Endothelial cell of umbilical vein (primary cell): ENCODE data around the gene CATSPER3.

Experiments used
- EZH2 ChIP-seq: IDR thresholded peaks from 2 replicates; pipeline ENCODE4 v1.6.1; 2012; ENCODE audit warnings: borderline replicate concordance, low read depth, mild to moderate bottlenecking, moderate library complexity, low read length, inconsistent platforms; ENCODE audit not compliant: severe bottlenecking
- JUN ChIP-seq: IDR thresholded peaks from 2 replicates; pipeline ENCODE4 v1.6.1; 2011; ENCODE audit warnings: borderline replicate concordance, low read depth; ENCODE audit not compliant: insufficient read length, insufficient read depth
- MAX ChIP-seq: IDR thresholded peaks from 2 replicates; pipeline ENCODE4 v1.6.1; 2011; ENCODE audit not compliant: insufficient read depth, insufficient read length
- POLR2A ChIP-seq: IDR thresholded peaks from 2 replicates; pipeline ENCODE4 v1.6.1; 2012; ENCODE audit warnings: low read depth, mild to moderate bottlenecking, control low read depth, low read length
- POLR2AphosphoS5 ChIP-seq: IDR thresholded peaks from 2 replicates; pipeline ENCODE4 v1.6.1; 2012; ENCODE audit warnings: low read depth, mild to moderate bottlenecking, control low read depth, low read length, moderate library complexity; ENCODE audit not compliant: insufficient read depth
- TF ChIP-seq, protein P1 (sequence below), 2 donors: IDR thresholded peaks; 1 replicate in 1 of 2; 2 replicates in 1 of 2; pipeline ENCODE4 v1.5.1; 2011; ENCODE audit warnings: low read length in 2 of 2, mild to moderate bottlenecking in 2 of 2, moderate library complexity in 2 of 2, control low read depth in 1 of 2, inconsistent platforms in 1 of 2, low read depth in 1 of 2; ENCODE audit not compliant: insufficient read depth in 1 of 2; ENCODE audit errors: extremely low read depth in 1 of 2

DNA sequence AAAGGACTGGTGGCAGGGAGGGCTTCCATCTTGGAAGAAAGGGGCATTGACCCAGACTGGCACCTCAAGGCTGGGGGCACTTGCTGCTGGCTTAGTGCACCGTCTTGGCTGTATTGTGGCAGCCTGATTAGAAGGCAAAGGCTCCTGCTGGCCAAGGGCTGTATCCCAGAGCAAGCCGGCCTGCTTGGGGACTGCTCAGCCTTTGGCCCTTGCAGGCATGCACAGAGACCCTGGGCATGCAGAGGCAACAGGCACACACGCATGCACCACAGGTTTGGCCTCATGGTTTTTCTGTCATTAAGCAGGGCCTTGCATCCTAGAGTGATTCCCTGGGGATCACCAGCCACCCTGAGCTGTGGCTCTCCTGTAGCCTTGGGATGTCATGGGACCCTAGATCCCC, 37.4 kb downstream of the CATSPER3 start:
- TF ChIP-seq POLR2AphosphoS5 (no peak), MAX (no peak), POLR2A (no peak), EZH2 (no peak), JUN (no peak)
- TF ChIP-seq, protein P1, sequence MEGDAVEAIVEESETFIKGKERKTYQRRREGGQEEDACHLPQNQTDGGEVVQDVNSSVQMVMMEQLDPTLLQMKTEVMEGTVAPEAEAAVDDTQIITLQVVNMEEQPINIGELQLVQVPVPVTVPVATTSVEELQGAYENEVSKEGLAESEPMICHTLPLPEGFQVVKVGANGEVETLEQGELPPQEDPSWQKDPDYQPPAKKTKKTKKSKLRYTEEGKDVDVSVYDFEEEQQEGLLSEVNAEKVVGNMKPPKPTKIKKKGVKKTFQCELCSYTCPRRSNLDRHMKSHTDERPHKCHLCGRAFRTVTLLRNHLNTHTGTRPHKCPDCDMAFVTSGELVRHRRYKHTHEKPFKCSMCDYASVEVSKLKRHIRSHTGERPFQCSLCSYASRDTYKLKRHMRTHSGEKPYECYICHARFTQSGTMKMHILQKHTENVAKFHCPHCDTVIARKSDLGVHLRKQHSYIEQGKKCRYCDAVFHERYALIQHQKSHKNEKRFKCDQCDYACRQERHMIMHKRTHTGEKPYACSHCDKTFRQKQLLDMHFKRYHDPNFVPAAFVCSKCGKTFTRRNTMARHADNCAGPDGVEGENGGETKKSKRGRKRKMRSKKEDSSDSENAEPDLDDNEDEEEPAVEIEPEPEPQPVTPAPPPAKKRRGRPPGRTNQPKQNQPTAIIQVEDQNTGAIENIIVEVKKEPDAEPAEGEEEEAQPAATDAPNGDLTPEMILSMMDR (IDR thresholded peaks at IDR 0.05; ENCODE audit: extremely low read depth in 1 of 2, insufficient read depth in 1 of 2, low read depth in 1 of 2, low read length in 2 of 2), result no peak
